MM.1S (cell line): ENCODE measurements around the gene OPTN.

ENCODE experiments used
- DNase-seq: peaks from one replicate; pipeline ENCODE4 v3.0.0-alpha.2; 2015
- H2AFZ ChIP-seq: fragments of 300-600 bp; sonication (generic); 2 replicates; pipeline ENCODE4 v1.6.0; 2016; ENCODE audit warnings: antibody characterized with exemption, low read length
- H3F3A ChIP-seq: fragments of 300-600 bp; sonication (generic); 2 replicates; pipeline ENCODE4 v1.6.1; 2016; ENCODE audit warnings: mild to moderate bottlenecking, antibody characterized with exemption, low read length, moderate library complexity, mixed read lengths; ENCODE audit not compliant: insufficient read depth
- H3K27ac ChIP-seq: fragments of 300-600 bp; sonication (generic); 2 replicates; pipeline ENCODE4 v1.5.1; 2016; ENCODE audit warnings: mild to moderate bottlenecking, low read length
- H3K27me3 ChIP-seq: fragments of 300-600 bp; sonication (generic); replicated peaks from 2 replicates; pipeline ENCODE4 v1.6.0; 2016; ENCODE audit warnings: low read length; ENCODE audit not compliant: insufficient read depth
- H3K36me3 ChIP-seq: fragments of 300-600 bp; sonication (generic); replicated peaks from 2 replicates; pipeline ENCODE4 v1.6.1; 2016; ENCODE audit warnings: mild to moderate bottlenecking, low read length, mixed read lengths; ENCODE audit not compliant: insufficient read depth
- H3K4me1 ChIP-seq: fragments of 300-600 bp; sonication (generic); 2 replicates; pipeline ENCODE4 v1.6.1; 2016; ENCODE audit warnings: low read length, mixed read lengths
- H3K4me2 ChIP-seq: fragments of 300-600 bp; sonication (generic); 2 replicates; pipeline ENCODE4 v1.6.0; 2016; ENCODE audit warnings: low read depth, low read length
- H3K4me3 ChIP-seq: fragments of 300-600 bp; sonication (generic); 2 replicates; pipeline ENCODE4 v1.5.1; 2016; ENCODE audit warnings: low read length, mixed read lengths
- H3K79me2 ChIP-seq: fragments of 300-600 bp; sonication (generic); 2 replicates; pipeline ENCODE4 v1.6.1; 2016; ENCODE audit warnings: mixed run types, low read length, mixed read lengths
- H3K9ac ChIP-seq: fragments of 300-600 bp; sonication (generic); 2 replicates; pipeline ENCODE4 v1.6.1; 2016; ENCODE audit warnings: low read length, mixed read lengths
- H3K9me2 ChIP-seq: fragments of 300-600 bp; sonication (generic); replicated peaks from 2 replicates; pipeline ENCODE4 v1.6.1; 2016; ENCODE audit warnings: mild to moderate bottlenecking, low read length, mixed read lengths; ENCODE audit not compliant: insufficient read depth
- H3K9me3 ChIP-seq: fragments of 300-600 bp; sonication (generic); replicated peaks from 2 replicates; pipeline ENCODE4 v1.6.1; 2016; ENCODE audit warnings: mild to moderate bottlenecking, low read length, mixed read lengths; ENCODE audit not compliant: insufficient read depth
- H4K20me1 ChIP-seq: fragments of 300-600 bp; sonication (generic); 2 replicates; pipeline ENCODE4 v1.6.1; 2016; ENCODE audit warnings: mild to moderate bottlenecking, low read length, moderate library complexity, mixed read lengths; ENCODE audit not compliant: insufficient read depth
- CTCF ChIP-seq: fragments of 300-600 bp; sonication (generic); IDR thresholded peaks from 2 replicates; pipeline ENCODE4 v1.5.1; 2016; ENCODE audit warnings: antibody characterized with exemption, low read length, mixed read lengths
- EZH2 ChIP-seq: fragments of 300-600 bp; sonication (generic); optimal IDR thresholded peaks from 2 replicates; pipeline ENCODE3; 2017; ENCODE audit warnings: low read depth, mild to moderate bottlenecking, antibody characterized with exemption, low read length, mixed read lengths
- EZH2phosphoT487 ChIP-seq: fragments of 300-600 bp; sonication (generic); IDR thresholded peaks from 2 replicates; pipeline ENCODE4 v1.6.1; 2018; ENCODE audit warnings: antibody characterized with exemption, low read length

Gene OPTN

DNA sequence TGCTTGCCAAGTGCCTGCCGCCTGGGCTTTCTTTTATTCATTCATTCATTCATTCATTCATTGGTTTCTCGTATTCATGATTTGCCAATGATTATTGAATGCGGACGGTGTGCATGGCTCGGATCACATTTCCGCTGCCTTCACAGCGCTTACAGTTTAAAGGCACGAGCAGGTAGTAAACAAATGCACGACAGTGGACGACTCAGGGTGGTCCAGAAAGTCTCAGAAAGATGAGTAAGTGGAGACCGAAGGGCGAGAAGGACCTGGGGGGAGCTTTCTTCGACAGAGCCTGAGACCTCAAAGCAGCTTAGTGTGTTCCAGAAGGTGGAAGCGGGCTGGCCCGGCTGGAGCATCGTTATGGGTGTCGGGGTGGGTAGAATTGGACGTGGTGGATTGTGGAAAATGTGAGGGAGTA is 61.9 kb downstream of the OPTN start:
- Histone ChIP-seq H3K36me3 (peaks cover 4% of the 10 kb centered on the region; the same call in 1 of the 2 replicates), H2AFZ (peak overlapping the region; percentile 74), H3K9me3 (no peaks in the 10 kb centered on the region), H3K9ac (peak overlapping the region; percentile 71), H3K4me1 (peaks cover 8% of the 10 kb centered on the region), H3K4me2 (peak overlapping the region; percentile 95), H3K79me2 (peaks cover 45% of the 10 kb centered on the region), H3K9me2 (no peaks in the 10 kb centered on the region), H3F3A (no peaks in the 10 kb centered on the region), H3K27me3 (no peaks in the 10 kb centered on the region), H4K20me1 (no peaks in the 10 kb centered on the region), H3K4me3 (peak overlapping the region; percentile 80), H3K27ac (no peak overlapping the region)
- no peak for TF ChIP-seq EZH2phosphoT487
- TF ChIP-seq EZH2 = no peak
- no peak for TF ChIP-seq CTCF
- peak; percentile 10 for DNase-seq

GRCh38 chr10:13163859-13164258 is 63.9 kb downstream of the OPTN start:
- no peak overlapping the region for H3K27ac ChIP-seq
- no peak overlapping the region for H3K4me3 ChIP-seq
- H3K79me2 ChIP-seq = peaks cover 64% of the 10 kb centered on the region
- H3K9me2 ChIP-seq = no peaks in the 10 kb centered on the region
- H3K36me3 ChIP-seq = peaks cover 4% of the 10 kb centered on the region; the same call in 1 of the 2 replicates
- no peak overlapping the region for H3K9ac ChIP-seq
- H3K4me1 ChIP-seq = peaks cover 8% of the 10 kb centered on the region
- no peaks in the 10 kb centered on the region for H3F3A ChIP-seq
- no peak for DNase-seq
- no peak overlapping the region for H3K4me2 ChIP-seq
- no peak for TF ChIP-seq EZH2
- TF ChIP-seq EZH2phosphoT487 = no peak
- TF ChIP-seq CTCF = no peak
- no peaks in the 10 kb centered on the region for H3K9me3 ChIP-seq
- H4K20me1 ChIP-seq = no peaks in the 10 kb centered on the region
- H3K27me3 ChIP-seq = no peaks in the 10 kb centered on the region
- H2AFZ ChIP-seq = no peak overlapping the region

DNA sequence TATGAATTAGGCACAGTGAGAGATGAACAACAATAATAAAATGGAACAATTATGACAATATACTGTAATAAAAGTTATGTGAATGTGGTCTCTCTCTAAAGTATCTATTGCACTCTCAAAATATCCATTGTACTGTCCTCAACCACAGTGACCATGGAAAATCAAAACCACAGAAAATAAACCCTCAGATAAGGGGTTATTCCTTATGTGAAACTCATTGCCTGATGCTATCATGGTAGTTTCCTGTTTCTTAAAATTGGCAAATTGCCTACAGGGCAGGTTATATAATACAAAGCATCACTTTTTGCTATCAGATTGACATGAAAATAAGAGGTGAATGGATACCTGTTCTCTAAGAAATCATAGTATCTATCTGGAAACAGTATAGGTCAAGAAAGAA is 65.2 kb downstream of the OPTN start:
- peaks cover 69% of the 10 kb centered on the region for H3K79me2 ChIP-seq
- no peaks in the 10 kb centered on the region for H3K9me2 ChIP-seq
- H3K9ac ChIP-seq = no peak overlapping the region
- H3K4me3 ChIP-seq = no peak overlapping the region
- peaks cover 6% of the 10 kb centered on the region; the same call in 1 of the 2 replicates for H3K36me3 ChIP-seq
- peaks cover 8% of the 10 kb centered on the region for H3K4me1 ChIP-seq
- no peaks in the 10 kb centered on the region for H3K27me3 ChIP-seq
- H3K9me3 ChIP-seq = no peaks in the 10 kb centered on the region
- no peaks in the 10 kb centered on the region for H3F3A ChIP-seq
- H2AFZ ChIP-seq = no peak overlapping the region
- TF ChIP-seq CTCF (no peak), EZH2phosphoT487 (no peak), EZH2 (no peak)
- H3K27ac ChIP-seq = no peak overlapping the region
- H4K20me1 ChIP-seq = no peaks in the 10 kb centered on the region
- no peak for DNase-seq
- H3K4me2 ChIP-seq = no peak overlapping the region
